HEK293 (cell line): ENCODE measurements around the gene CECR2.

Experiments used
- CTCF ChIA-PET: fragments of 350-600 bp; formaldehyde crosslinking; extraction: SDS; loops from one replicate; lab custom pipeline; 2021; ENCODE audit warnings: antibody characterized with exemption; lab: Yijun Ruan, JAX
- POLR2A ChIA-PET: fragments of 300-600 bp; formaldehyde crosslinking; extraction: SDS; loops from one replicate; lab custom pipeline; 2020; ENCODE audit warnings: antibody characterized with exemption, inconsistent platforms; lab: Yijun Ruan, JAX
- H3K27ac ChIP-seq: fragments of 200-500 bp; sonication (Bioruptor generic); 2 replicates; pipeline ENCODE4 v1.5.1; 2014; ENCODE audit warnings: low read depth, low read length, control low read depth, inconsistent platforms; ENCODE audit errors: extremely low read depth
- H3K36me3 ChIP-seq, 2 experiments: fragments of 200-500 bp in 1 of 2; sonication (Bioruptor generic) in 1 of 2; 1 replicate in 1 of 2; 2 replicates in 1 of 2; pipeline ENCODE4 v1.5.1; 2014 to 2017; ENCODE audit warnings: inconsistent platforms in 2 of 2, low read length in 2 of 2; ENCODE audit not compliant: control insufficient read depth in 2 of 2, insufficient read depth in 1 of 2
- H3K4me1 ChIP-seq: fragments of 200-500 bp; sonication (Bioruptor generic); 2 replicates; pipeline ENCODE4 v1.5.1; 2014; ENCODE audit warnings: mild to moderate bottlenecking, low read length, inconsistent platforms; ENCODE audit not compliant: control insufficient read depth, insufficient read depth
- H3K4me3 ChIP-seq: 2 replicates; pipeline ENCODE4 v1.5.1; 2011; ENCODE audit warnings: low read depth, mild to moderate bottlenecking, control low read depth, low read length, moderate library complexity
- H3K9me3 ChIP-seq: fragments of 200-500 bp; sonication (Bioruptor generic); 2 replicates; pipeline ENCODE4 v1.5.1; 2014; ENCODE audit warnings: low read depth, low read length, inconsistent platforms; ENCODE audit not compliant: control insufficient read depth, insufficient read depth
- GLIS1 ChIP-seq: fragments of 450-650 bp; formaldehyde crosslinking; IDR thresholded peaks from 2 replicates; pipeline ENCODE4 v1.5.1; 2016; ENCODE audit warnings: missing biosample characterization, missing genetic modification characterization
- PRDM2 ChIP-seq: fragments of 450-650 bp; formaldehyde crosslinking; IDR thresholded peaks from 2 replicates; pipeline ENCODE4 v1.5.1; 2016; ENCODE audit warnings: missing biosample characterization, missing genetic modification characterization, borderline replicate concordance
- RBAK ChIP-seq: fragments of 450-650 bp; formaldehyde crosslinking; IDR thresholded peaks from 2 replicates; pipeline ENCODE4 v1.5.1; 2016; ENCODE audit warnings: missing biosample characterization, missing genetic modification characterization
- SALL2 ChIP-seq: fragments of 450-650 bp; formaldehyde crosslinking; IDR thresholded peaks from 2 replicates; pipeline ENCODE4 v1.5.0; 2017; ENCODE audit warnings: missing biosample characterization, mild to moderate bottlenecking, missing genetic modification characterization, borderline replicate concordance
- SP7 ChIP-seq: fragments of 450-650 bp; formaldehyde crosslinking; IDR thresholded peaks from 2 replicates; pipeline ENCODE4 v1.5.1; 2016; ENCODE audit warnings: missing biosample characterization, missing genetic modification characterization
- TCF7L2 ChIP-seq: IDR thresholded peaks from 2 replicates; pipeline ENCODE4 v1.6.1; 2011; ENCODE audit warnings: low read depth, mild to moderate bottlenecking, inconsistent platforms, low read length, moderate library complexity, borderline replicate concordance
- ZBTB20 ChIP-seq: fragments of 450-650 bp; formaldehyde crosslinking; IDR thresholded peaks from 2 replicates; pipeline ENCODE4 v1.5.1; 2016; ENCODE audit warnings: missing biosample characterization, missing genetic modification characterization
- ZBTB21 ChIP-seq: fragments of 450-650 bp; formaldehyde crosslinking; IDR thresholded peaks from 2 replicates; pipeline ENCODE4 v1.5.1; 2017; ENCODE audit warnings: missing biosample characterization, missing genetic modification characterization
- ZBTB7A ChIP-seq: fragments of 450-650 bp; formaldehyde crosslinking; IDR thresholded peaks from 2 replicates; pipeline ENCODE4 v1.5.1; 2016; ENCODE audit warnings: low read depth, missing biosample characterization, missing genetic modification characterization
- ZNF112 ChIP-seq: fragments of 450-650 bp; formaldehyde crosslinking; IDR thresholded peaks from 2 replicates; pipeline ENCODE4 v1.5.0; 2017; ENCODE audit warnings: missing biosample characterization, missing genetic modification characterization
- ZNF211 ChIP-seq: fragments of 450-650 bp; formaldehyde crosslinking; IDR thresholded peaks from 2 replicates; pipeline ENCODE4 v1.5.1; 2016; ENCODE audit warnings: low read depth, missing biosample characterization, missing genetic modification characterization
- ZNF302 ChIP-seq: fragments of 450-650 bp; formaldehyde crosslinking; IDR thresholded peaks from 2 replicates; pipeline ENCODE4 v1.5.1; 2016; ENCODE audit warnings: missing biosample characterization, missing genetic modification characterization, low read depth
- ZNF324 ChIP-seq: fragments of 450-650 bp; formaldehyde crosslinking; IDR thresholded peaks from 2 replicates; pipeline ENCODE4 v1.5.1; 2016; ENCODE audit warnings: missing biosample characterization, missing genetic modification characterization
- ZNF513 ChIP-seq: fragments of 450-650 bp; IDR thresholded peaks from 2 replicates; pipeline ENCODE4 v1.5.1; 2018; ENCODE audit warnings: missing biosample characterization, missing genetic modification characterization
- ZNF558 ChIP-seq: fragments of 450-650 bp; formaldehyde crosslinking; IDR thresholded peaks from 2 replicates; pipeline ENCODE4 v1.5.1; 2016; ENCODE audit warnings: missing biosample characterization, missing genetic modification characterization
- ZNF626 ChIP-seq: fragments of 450-650 bp; sonication (Bioruptor Pico); formaldehyde crosslinking; IDR thresholded peaks from 2 replicates; pipeline ENCODE4 v1.5.1; 2018; ENCODE audit warnings: missing biosample characterization, missing genetic modification characterization, inconsistent platforms
- ZNF777 ChIP-seq: fragments of 450-650 bp; formaldehyde crosslinking; IDR thresholded peaks from 2 replicates; pipeline ENCODE4 v1.5.1; 2017; ENCODE audit warnings: missing biosample characterization, missing genetic modification characterization, borderline replicate concordance
- ZNF837 ChIP-seq: fragments of 450-650 bp; formaldehyde crosslinking; IDR thresholded peaks from 2 replicates; pipeline ENCODE4 v1.5.1; 2016; ENCODE audit warnings: missing biosample characterization, missing genetic modification characterization
- ZXDB ChIP-seq: fragments of 450-650 bp; formaldehyde crosslinking; IDR thresholded peaks from 2 replicates; pipeline ENCODE4 v1.5.1; 2016; ENCODE audit warnings: missing biosample characterization, missing genetic modification characterization

Gene CECR2

GRCh38 chr22:17542452-17542851, 173.2 kb downstream of the CECR2 start:
- Histone ChIP-seq H3K4me3 (no peak overlapping the region), H3K4me1 (no peaks in the 10 kb centered on the region), H3K36me3 (peaks cover 13 to 58% of the 10 kb centered on the region in 2 experiments), H3K9me3 (no peaks in the 10 kb centered on the region), H3K27ac (no peak overlapping the region)
- TF ChIP-seq ZNF211: no peak
- TF ChIP-seq ZNF513: no peak
- no peak for TF ChIP-seq ZXDB (tag by site-specific recombination)
- TF ChIP-seq ZNF112 (tag by site-specific recombination): no peak
- no peak for TF ChIP-seq SALL2 (tag by site-specific recombination)
- TF ChIP-seq ZBTB20: no peak
- TF ChIP-seq PRDM2: no peak
- no peak for TF ChIP-seq ZBTB7A (tag by site-specific recombination)
- no peak for TF ChIP-seq ZBTB21 (tag by site-specific recombination)
- TF ChIP-seq ZNF558 (tag by site-specific recombination): no peak
- TF ChIP-seq TCF7L2: no peak
- no peak for TF ChIP-seq SP7
- TF ChIP-seq RBAK (tag by site-specific recombination): no peak
- TF ChIP-seq ZNF837 (tag by site-specific recombination): no peak
- TF ChIP-seq ZNF626 (tag by site-specific recombination): no peak
- no peak for TF ChIP-seq ZNF777 (tag by site-specific recombination)
- TF ChIP-seq ZNF302 (tag by site-specific recombination): no peak
- ChIA-PET CTCF (no interaction called here), POLR2A (no interaction called here)

DNA sequence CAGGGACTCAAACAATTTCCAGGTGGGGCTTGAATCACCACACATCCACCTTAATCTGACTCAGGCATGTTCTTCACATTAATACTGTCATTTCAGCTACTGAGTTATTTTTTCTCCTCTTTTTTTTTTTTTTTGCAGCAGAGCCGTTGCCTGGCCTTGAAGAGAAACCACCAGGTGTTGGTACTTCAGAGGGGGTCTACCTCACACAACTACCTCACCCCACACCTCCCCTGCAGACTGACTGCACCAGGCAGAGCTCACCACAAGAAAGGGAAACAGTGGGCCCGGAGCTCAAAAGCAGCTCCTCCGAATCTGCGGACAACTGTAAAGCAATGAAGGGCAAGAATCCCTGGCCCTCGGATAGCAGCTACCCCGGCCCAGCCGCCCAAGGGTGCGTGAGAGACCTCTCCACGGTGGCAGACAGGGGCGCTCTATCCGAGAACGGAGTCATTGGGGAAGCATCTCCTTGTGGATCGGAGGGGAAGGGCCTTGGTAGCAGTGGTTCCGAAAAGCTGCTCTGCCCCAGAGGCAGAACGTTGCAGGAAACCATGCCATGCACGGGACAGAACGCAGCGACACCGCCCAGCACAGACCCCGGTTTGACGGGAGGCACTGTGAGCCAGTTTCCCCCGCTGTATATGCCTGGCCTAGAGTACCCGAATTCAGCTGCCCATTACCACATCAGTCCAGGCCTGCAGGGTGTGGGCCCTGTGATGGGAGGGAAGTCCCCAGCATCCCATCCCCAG, 178.9 kb downstream of the CECR2 start:
- CTCF ChIA-PET: interaction anchor here (1.3 kb wide), 1 partner anchor 10 kb away, joined by 3 read pairs; no protein-coding TSS in a partner anchor
- no peaks in the 10 kb centered on the region for H3K9me3 ChIP-seq
- H3K4me1 ChIP-seq: no peaks in the 10 kb centered on the region
- H3K27ac ChIP-seq: no peak overlapping the region
- peak; percentile 73 for TF ChIP-seq GLIS1 (tag by site-specific recombination)
- TF ChIP-seq ZNF324: no peak
- TF ChIP-seq, all 188 proteins: peak for 1
- POLR2A ChIA-PET: interaction anchor here (1.1 kb wide), 1 partner anchor 16 kb away, joined by 3 read pairs; no protein-coding TSS in a partner anchor
- Histone ChIP-seq H3K4me3 (no peak overlapping the region), H3K36me3 (peaks cover 29 to 63% of the 10 kb centered on the region in 2 experiments; a peak in 2 of 3 replicates)
